H9 (cell line): ENCODE measurements around the gene TET2. TPM values are rescaled to one million over a fixed set of nuclear protein-coding genes. Genes with fewer than 3 reads are reported as not detected.

ENCODE experiments used
- DNase-seq: peaks from one replicate; pipeline ENCODE4 v3.0.0-alpha.2; 2017
- H2AFZ ChIP-seq: one replicate; pipeline ENCODE4 v1.6.1; 2013; ENCODE audit warnings: mild to moderate bottlenecking, low read length, control low read depth, moderate library complexity
- H2AK5ac ChIP-seq: 2 replicates; pipeline ENCODE4 v1.6.1; 2013; ENCODE audit warnings: low read length, control low read depth, mixed read lengths; ENCODE audit not compliant: insufficient read length
- H2BK120ac ChIP-seq: one replicate; pipeline ENCODE4 v1.6.1; 2013; ENCODE audit warnings: low read depth, mild to moderate bottlenecking, low read length, control low read depth, inconsistent platforms; ENCODE audit not compliant: poor library complexity, severe bottlenecking
- H2BK12ac ChIP-seq: 2 replicates; pipeline ENCODE4 v1.6.1; 2013; ENCODE audit warnings: low read length, control low read depth, mixed read lengths, low read depth; ENCODE audit not compliant: insufficient read length
- H2BK15ac ChIP-seq: 2 replicates; pipeline ENCODE4 v1.6.1; 2013; ENCODE audit warnings: low read depth, low read length, control low read depth
- H2BK20ac ChIP-seq: one replicate; pipeline ENCODE4 v1.6.1; 2013; ENCODE audit warnings: low read depth, mild to moderate bottlenecking, low read length, control low read depth, inconsistent platforms; ENCODE audit not compliant: poor library complexity, severe bottlenecking
- H2BK5ac ChIP-seq: 2 replicates; pipeline ENCODE4 v1.6.1; 2013; ENCODE audit warnings: low read length, control low read depth, mixed read lengths; ENCODE audit not compliant: insufficient read length
- H3K14ac ChIP-seq: 2 replicates; pipeline ENCODE4 v1.6.1; 2013; ENCODE audit warnings: low read length, control low read depth; ENCODE audit not compliant: insufficient read depth
- H3K18ac ChIP-seq: 2 replicates; pipeline ENCODE4 v1.6.1; 2013; ENCODE audit warnings: low read depth, mild to moderate bottlenecking, mixed read lengths, low read length, control low read depth; ENCODE audit not compliant: insufficient read length
- H3K23ac ChIP-seq: 2 replicates; pipeline ENCODE4 v1.6.1; 2013; ENCODE audit warnings: low read length, control low read depth, mixed read lengths, low read depth; ENCODE audit not compliant: insufficient read length
- H3K23me2 ChIP-seq: 2 replicates; pipeline ENCODE4 v1.6.1; 2013; ENCODE audit warnings: low read depth, mild to moderate bottlenecking, mixed read lengths, low read length, control low read depth; ENCODE audit not compliant: insufficient read length, poor library complexity, severe bottlenecking
- H3K27ac ChIP-seq: 2 replicates; pipeline ENCODE4 v1.5.1; 2013; ENCODE audit warnings: low read length, control low read depth, mixed read lengths, low read depth; ENCODE audit not compliant: insufficient read length
- H3K27me3 ChIP-seq: 2 replicates; pipeline ENCODE4 v1.6.1; 2013; ENCODE audit warnings: low read length, control low read depth, inconsistent platforms; ENCODE audit not compliant: insufficient read depth
- H3K4ac ChIP-seq: 2 replicates; pipeline ENCODE4 v1.6.1; 2013; ENCODE audit warnings: low read depth, mild to moderate bottlenecking, control low read depth, inconsistent platforms, low read length, moderate library complexity
- H3K4me1 ChIP-seq: 2 replicates; pipeline ENCODE4 v1.6.1; 2013; ENCODE audit warnings: low read length, control low read depth, inconsistent platforms; ENCODE audit not compliant: insufficient read depth
- H3K4me2 ChIP-seq: 2 replicates; pipeline ENCODE4 v1.6.1; 2013; ENCODE audit warnings: low read length, control low read depth, mixed read lengths; ENCODE audit not compliant: insufficient read length, insufficient read depth
- H3K56ac ChIP-seq: 2 replicates; pipeline ENCODE4 v1.6.1; 2013; ENCODE audit warnings: low read depth, mild to moderate bottlenecking, mixed read lengths, low read length, control low read depth; ENCODE audit not compliant: insufficient read length
- H3K79me1 ChIP-seq: 2 replicates; pipeline ENCODE4 v1.6.1; 2013; ENCODE audit warnings: low read depth, mild to moderate bottlenecking, moderate library complexity, low read length, control low read depth, inconsistent platforms; ENCODE audit not compliant: insufficient read depth, poor library complexity, severe bottlenecking
- H3K79me2 ChIP-seq: 2 replicates; pipeline ENCODE4 v1.6.1; 2013; ENCODE audit warnings: low read length, control low read depth, inconsistent platforms; ENCODE audit not compliant: insufficient read depth
- H3K9ac ChIP-seq: 2 replicates; pipeline ENCODE4 v1.6.1; 2013; ENCODE audit warnings: low read length, control low read depth, mixed read lengths; ENCODE audit not compliant: insufficient read length; ENCODE audit errors: extremely low read depth
- H3K9me3 ChIP-seq: one replicate; pipeline ENCODE4 v1.6.1; 2013; ENCODE audit warnings: low read depth, low read length, inconsistent platforms; ENCODE audit not compliant: control insufficient read depth
- H3T11ph ChIP-seq: one replicate; pipeline ENCODE4 v1.6.1; 2013; ENCODE audit warnings: mild to moderate bottlenecking, low read length, control low read depth, inconsistent platforms
- H4K20me1 ChIP-seq: one replicate; pipeline ENCODE4 v1.6.1; 2013; ENCODE audit not compliant: control insufficient read depth, insufficient read length, insufficient read depth
- H4K5ac ChIP-seq: 2 replicates; pipeline ENCODE4 v1.6.1; 2013; ENCODE audit warnings: low read depth, mild to moderate bottlenecking, mixed read lengths, low read length, control low read depth; ENCODE audit not compliant: insufficient read length
- H4K8ac ChIP-seq: replicated peaks from 2 replicates; pipeline ENCODE4 v1.6.1; 2013; ENCODE audit warnings: low read length, control low read depth, mixed read lengths, low read depth; ENCODE audit not compliant: insufficient read length
- H4K91ac ChIP-seq: 2 replicates; pipeline ENCODE4 v1.6.1; 2013; ENCODE audit warnings: low read depth, mild to moderate bottlenecking, moderate library complexity, mixed read lengths, low read length, control low read depth; ENCODE audit not compliant: insufficient read length
- H3K27ac Mint-ChIP-seq, 3 experiments: 2 replicates in 2 of 3; 3 replicates in 1 of 3; pipeline ENCODE4 v1.8.0; 2020 to 2021; ENCODE audit warnings: mixed read lengths in 3 of 3, mild to moderate bottlenecking in 1 of 3, moderate library complexity in 1 of 3
- H3K27me3 Mint-ChIP-seq: 2 replicates; pipeline ENCODE4 v1.8.0; 2021; ENCODE audit warnings: low read depth, mild to moderate bottlenecking, moderate library complexity, mixed read lengths
- H3K36me3 Mint-ChIP-seq, 3 experiments: 2 replicates in 2 of 3; 3 replicates in 1 of 3; pipeline ENCODE4 v1.8.0; 2020 to 2021; ENCODE audit warnings: low read depth in 3 of 3, mixed read lengths in 3 of 3; ENCODE audit not compliant: insufficient read depth in 1 of 3
- H3K4me1 Mint-ChIP-seq, 2 experiments: 2 replicates each; pipeline ENCODE4 v1.8.0; 2020; ENCODE audit warnings: mixed read lengths in 2 of 2
- H3K4me3 Mint-ChIP-seq, 2 experiments: 2 replicates in 1 of 2; 3 replicates in 1 of 2; pipeline ENCODE4 v1.8.0; 2020 to 2021; ENCODE audit warnings: mild to moderate bottlenecking in 2 of 2, mixed read lengths in 2 of 2, moderate library complexity in 1 of 2
- H3K9me3 Mint-ChIP-seq, 2 experiments: 2 replicates in 1 of 2; 3 replicates in 1 of 2; pipeline ENCODE4 v1.8.0; 2020; ENCODE audit warnings: mild to moderate bottlenecking in 2 of 2, mixed read lengths in 2 of 2, moderate library complexity in 1 of 2
- WGBS: extraction: QIAGEN DNeasy Blood & Tissue Kit; methylation state at CpG from one replicate; pipeline ENCODE4 v1.1.7; 2013; ENCODE audit warnings: missing lambda C conversion rate, low lambda C conversion rate, mixed read lengths; ENCODE audit not compliant: insufficient read length; ENCODE audit errors: extremely low coverage; 5-methylcytosine and 5-hydroxymethylcytosine counted together
- total RNA-seq: library from RNA; stranded (reverse); gene quantifications from 2 replicates; pipeline ENCODE4 v1.2.1, GENCODE V29; 2021
- TF ChIP-seq, protein P1 (sequence below): fragments of 200-600 bp; sonication (generic); conservative IDR thresholded peaks from 3 replicates; pipeline ENCODE4 v1.8.0; 2021; ENCODE audit warnings: antibody characterized with exemption, mild to moderate bottlenecking

Gene TET2
- total RNA-seq, 1 experiment from 2014 or later: 3.1 TPM

DNA sequence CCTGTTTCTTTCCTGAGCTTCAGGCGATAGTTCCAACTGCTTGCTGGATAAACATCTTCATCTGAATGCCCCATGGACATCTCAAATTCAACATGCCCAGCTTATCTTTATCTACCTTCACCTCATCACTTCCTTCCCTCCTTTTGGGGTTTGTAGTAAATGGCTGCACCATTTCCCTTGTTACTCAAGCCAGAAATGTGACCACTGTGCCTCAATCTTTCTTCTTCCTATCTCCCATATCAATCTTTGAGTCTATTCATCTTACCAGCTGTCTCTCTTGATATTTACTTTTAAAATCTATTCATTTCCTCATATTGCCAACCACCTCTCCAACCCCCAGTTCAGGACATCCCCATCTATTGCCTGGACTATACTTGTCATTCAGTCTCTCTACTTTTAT is 171.8 kb downstream of the TET2 start:
- H3K4me1 Mint-ChIP-seq: no peaks in the 10 kb centered on the region
- H3T11ph ChIP-seq: no peak overlapping the region
- H2BK20ac ChIP-seq: no peak overlapping the region
- no peak overlapping the region for H3K14ac ChIP-seq
- H3K23ac ChIP-seq: no peak overlapping the region
- H3K36me3 Mint-ChIP-seq: peaks cover 2 to 7% (median 7%) of the 10 kb centered on the region in 3 experiments; a peak in 5 of 7 replicates
- H4K20me1 ChIP-seq: no peaks in the 10 kb centered on the region
- no peak for DNase-seq
- H3K27ac ChIP-seq: no peak overlapping the region
- H3K27me3 Mint-ChIP-seq: no peaks in the 10 kb centered on the region; the same call in none of the 2 replicates
- no peak overlapping the region for H2BK5ac ChIP-seq
- no peak overlapping the region for H4K91ac ChIP-seq
- no peak overlapping the region for H3K4ac ChIP-seq
- TF ChIP-seq, protein P1, sequence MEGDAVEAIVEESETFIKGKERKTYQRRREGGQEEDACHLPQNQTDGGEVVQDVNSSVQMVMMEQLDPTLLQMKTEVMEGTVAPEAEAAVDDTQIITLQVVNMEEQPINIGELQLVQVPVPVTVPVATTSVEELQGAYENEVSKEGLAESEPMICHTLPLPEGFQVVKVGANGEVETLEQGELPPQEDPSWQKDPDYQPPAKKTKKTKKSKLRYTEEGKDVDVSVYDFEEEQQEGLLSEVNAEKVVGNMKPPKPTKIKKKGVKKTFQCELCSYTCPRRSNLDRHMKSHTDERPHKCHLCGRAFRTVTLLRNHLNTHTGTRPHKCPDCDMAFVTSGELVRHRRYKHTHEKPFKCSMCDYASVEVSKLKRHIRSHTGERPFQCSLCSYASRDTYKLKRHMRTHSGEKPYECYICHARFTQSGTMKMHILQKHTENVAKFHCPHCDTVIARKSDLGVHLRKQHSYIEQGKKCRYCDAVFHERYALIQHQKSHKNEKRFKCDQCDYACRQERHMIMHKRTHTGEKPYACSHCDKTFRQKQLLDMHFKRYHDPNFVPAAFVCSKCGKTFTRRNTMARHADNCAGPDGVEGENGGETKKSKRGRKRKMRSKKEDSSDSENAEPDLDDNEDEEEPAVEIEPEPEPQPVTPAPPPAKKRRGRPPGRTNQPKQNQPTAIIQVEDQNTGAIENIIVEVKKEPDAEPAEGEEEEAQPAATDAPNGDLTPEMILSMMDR: no peak
- no peak overlapping the region for H3K18ac ChIP-seq
- H2BK120ac ChIP-seq: no peak overlapping the region
- peaks cover 22% of the 10 kb centered on the region in 2 experiments for H3K9me3 Mint-ChIP-seq
- H3K4me3 Mint-ChIP-seq: no peak overlapping the region
- H3K56ac ChIP-seq: no peak overlapping the region
- H3K79me1 ChIP-seq: no peaks in the 10 kb centered on the region
- no peak overlapping the region for H3K9ac ChIP-seq
- peaks cover 3% of the 10 kb centered on the region for H3K9me3 ChIP-seq
- H3K4me2 ChIP-seq: no peak overlapping the region
- no peak overlapping the region for H2AFZ ChIP-seq
- H4K5ac ChIP-seq: no peak overlapping the region
- no CpG with 5 or more reads among the region's 1 CpG for WGBS
- H3K79me2 ChIP-seq: no peaks in the 10 kb centered on the region
- H2AK5ac ChIP-seq: no peak overlapping the region
- no peaks in the 10 kb centered on the region for H3K23me2 ChIP-seq
- no peaks in the 10 kb centered on the region for H3K27me3 ChIP-seq
- no peak overlapping the region for H2BK15ac ChIP-seq
- no peak overlapping the region for H4K8ac ChIP-seq
- no peak overlapping the region for H3K27ac Mint-ChIP-seq
- H3K4me1 ChIP-seq: no peaks in the 10 kb centered on the region
- no peak overlapping the region for H2BK12ac ChIP-seq
